SK-N-SH treated with all-trans-retinoic acid at 6 μM for 48 hours (cell line): ENCODE data around the gene GJD2.

ENCODE experiments used
- ATAC-seq: fragments of 200-7000 bp; cut with Tn5 transposase; 3 replicates; pipeline ENCODE4 v1.9.1; 2020; ENCODE audit warnings: mild to moderate bottlenecking, moderate library complexity
- ARNTL ChIP-seq: fragments of 450-650 bp; formaldehyde crosslinking; IDR thresholded peaks from 2 replicates; pipeline ENCODE4 v1.5.0; 2020; ENCODE audit warnings: low read depth, mild to moderate bottlenecking, moderate library complexity, borderline replicate concordance
- BACH2 ChIP-seq: fragments of 250-450 bp; sonication (Bioruptor Pico); IDR thresholded peaks from 2 replicates; pipeline ENCODE4 v1.9.0; 2021; ENCODE audit warnings: mild to moderate bottlenecking, borderline replicate concordance
- CREB5 ChIP-seq: fragments of 250-450 bp; sonication (Bioruptor Pico); IDR thresholded peaks from 2 replicates; pipeline ENCODE4 v1.5.1; 2020; ENCODE audit warnings: low read depth, mild to moderate bottlenecking, moderate library complexity
- CSDC2 ChIP-seq: fragments of 250-450 bp; sonication (Bioruptor Pico); IDR thresholded peaks from 2 replicates; pipeline ENCODE4 v1.5.0; 2020; ENCODE audit warnings: mild to moderate bottlenecking, moderate library complexity
- ESRRG ChIP-seq: fragments of 250-450 bp; sonication (Bioruptor Pico); IDR thresholded peaks from 2 replicates; pipeline ENCODE4 v1.6.1; 2021; ENCODE audit warnings: mild to moderate bottlenecking
- GLIS3 ChIP-seq: fragments of 250-450 bp; sonication (Bioruptor Pico); IDR thresholded peaks from 2 replicates; pipeline ENCODE4 v1.5.0; 2020; ENCODE audit warnings: mild to moderate bottlenecking, moderate library complexity
- ISL1 ChIP-seq: fragments of 250-450 bp; sonication (Bioruptor Pico); IDR thresholded peaks from 2 replicates; pipeline ENCODE4 v2.1.2; 2022; ENCODE audit warnings: mild to moderate bottlenecking, moderate library complexity
- OSR1 ChIP-seq: fragments of 250-450 bp; sonication (Bioruptor Pico); IDR thresholded peaks from 2 replicates; pipeline ENCODE4 v1.8.0; 2022; ENCODE audit warnings: moderate library complexity, mild to moderate bottlenecking, inconsistent platforms
- PATZ1 ChIP-seq: fragments of 250-450 bp; sonication (Bioruptor Pico); IDR thresholded peaks from 2 replicates; pipeline ENCODE4 v1.8.0; 2020; ENCODE audit warnings: mild to moderate bottlenecking, moderate library complexity, borderline replicate concordance
- POU6F1 ChIP-seq: fragments of 250-450 bp; sonication (Bioruptor Pico); IDR thresholded peaks from 2 replicates; pipeline ENCODE4 v1.8.0; 2021; ENCODE audit warnings: low read depth, mild to moderate bottlenecking, moderate library complexity, borderline replicate concordance
- PPARA ChIP-seq: fragments of 250-450 bp; sonication (Bioruptor Pico); IDR thresholded peaks from 2 replicates; pipeline ENCODE4 v1.5.0; 2020; ENCODE audit warnings: mild to moderate bottlenecking, borderline replicate concordance
- RARB ChIP-seq: fragments of 250-450 bp; sonication (Bioruptor Pico); IDR thresholded peaks from 2 replicates; pipeline ENCODE4 v1.8.0; 2021; ENCODE audit warnings: mild to moderate bottlenecking, moderate library complexity
- SNAI2 ChIP-seq: fragments of 250-450 bp; sonication (Bioruptor Pico); IDR thresholded peaks from 2 replicates; pipeline ENCODE4 v1.5.0; 2020; ENCODE audit warnings: mild to moderate bottlenecking, moderate library complexity
- TCF4 ChIP-seq: fragments of 250-450 bp; sonication (Bioruptor Pico); IDR thresholded peaks from 2 replicates; pipeline ENCODE4 v1.8.0; 2021; ENCODE audit warnings: mild to moderate bottlenecking, moderate library complexity, borderline replicate concordance
- TOX ChIP-seq: fragments of 250-450 bp; sonication (Bioruptor Pico); IDR thresholded peaks from 2 replicates; pipeline ENCODE4 v1.8.0; 2021; ENCODE audit warnings: mild to moderate bottlenecking, moderate library complexity, borderline replicate concordance
- TSHZ2 ChIP-seq: fragments of 250-450 bp; sonication (Bioruptor Pico); IDR thresholded peaks from 2 replicates; pipeline ENCODE4 v1.5.0; 2020; ENCODE audit warnings: mild to moderate bottlenecking, moderate library complexity
- ZC3H10 ChIP-seq: fragments of 250-450 bp; sonication (Bioruptor Pico); IDR thresholded peaks from 2 replicates; pipeline ENCODE4 v1.5.1; 2021; ENCODE audit warnings: mild to moderate bottlenecking, moderate library complexity
- ZFP3 ChIP-seq: fragments of 250-450 bp; sonication (Bioruptor Pico); IDR thresholded peaks from 2 replicates; pipeline ENCODE4 v1.5.0; 2020; ENCODE audit warnings: mild to moderate bottlenecking, moderate library complexity
- ZNF565 ChIP-seq: fragments of 450-650 bp; formaldehyde crosslinking; conservative IDR thresholded peaks from 2 replicates; pipeline ENCODE4 v1.5.0; 2020; ENCODE audit warnings: low read depth, mild to moderate bottlenecking, moderate library complexity
- ZNF70 ChIP-seq: fragments of 450-650 bp; formaldehyde crosslinking; IDR thresholded peaks from 2 replicates; pipeline ENCODE4 v1.5.0; 2020; ENCODE audit warnings: mild to moderate bottlenecking, moderate library complexity
- ZNF8 ChIP-seq: fragments of 450-650 bp; formaldehyde crosslinking; IDR thresholded peaks from 2 replicates; pipeline ENCODE4 v1.5.0; 2020; ENCODE audit warnings: mild to moderate bottlenecking, moderate library complexity

The GJD2 gene

GRCh38 chr15:34717729-34718128 lies 37.1 kb downstream of the GJD2 start:
- ATAC-seq = no peak
- TF ChIP-seq ARNTL (CRISPR knock-in tag) = no peak
- TF ChIP-seq BACH2 (CRISPR knock-in tag) = no peak
- TF ChIP-seq ZC3H10 (CRISPR knock-in tag) = no peak
- no peak for TF ChIP-seq POU6F1
- no peak for TF ChIP-seq GLIS3 (CRISPR knock-in tag)
- no peak for TF ChIP-seq ZNF565 (CRISPR knock-in tag)
- no peak for TF ChIP-seq CREB5
- no peak for TF ChIP-seq ISL1 (CRISPR knock-in tag)
- no peak for TF ChIP-seq PPARA (CRISPR knock-in tag)
- TF ChIP-seq CSDC2 (CRISPR knock-in tag) = no peak
- TF ChIP-seq ZFP3 (CRISPR knock-in tag) = no peak
- no peak for TF ChIP-seq ZNF70 (CRISPR knock-in tag)
- no peak for TF ChIP-seq OSR1 (CRISPR knock-in tag)
- no peak for TF ChIP-seq ESRRG (CRISPR knock-in tag)

- no peak for ATAC-seq
Observed at GRCh38 chr15:34716111-34716510, 38.7 kb downstream of the GJD2 start.

More at GRCh38 chr15:34716111-34716510, 38.7 kb downstream of the GJD2 start:
- no peak for TF ChIP-seq BACH2 (CRISPR knock-in tag)
- TF ChIP-seq TOX = no peak
- no peak for TF ChIP-seq OSR1 (CRISPR knock-in tag)
- TF ChIP-seq ZC3H10 (CRISPR knock-in tag) = no peak
- no peak for TF ChIP-seq TSHZ2 (CRISPR knock-in tag)
- TF ChIP-seq SNAI2 (CRISPR knock-in tag) = no peak
- TF ChIP-seq ZNF565 (CRISPR knock-in tag) = no peak
- TF ChIP-seq CREB5 = no peak
- TF ChIP-seq TCF4 (CRISPR knock-in tag) = no peak
- no peak for TF ChIP-seq ARNTL (CRISPR knock-in tag)
- TF ChIP-seq POU6F1 = no peak
- TF ChIP-seq RARB (CRISPR knock-in tag) = no peak
- TF ChIP-seq ESRRG (CRISPR knock-in tag) = no peak
- TF ChIP-seq ZNF8 (CRISPR knock-in tag) = no peak
- TF ChIP-seq CSDC2 (CRISPR knock-in tag) = no peak
- TF ChIP-seq PATZ1 (CRISPR knock-in tag) = no peak
- TF ChIP-seq ZNF70 (CRISPR knock-in tag) = no peak
- no peak for TF ChIP-seq ZFP3 (CRISPR knock-in tag)
